HG03439 (cell line): ENCODE results near the gene BATF3.

Experiments used
- ATAC-seq: cut with Tn5 transposase; IDR thresholded peaks from one replicate; pipeline ENCODE4 v1.9.1; 2021; ENCODE audit warnings: mild to moderate bottlenecking, moderate library complexity; ENCODE audit not compliant: unreplicated experiment

Gene BATF3

DNA sequence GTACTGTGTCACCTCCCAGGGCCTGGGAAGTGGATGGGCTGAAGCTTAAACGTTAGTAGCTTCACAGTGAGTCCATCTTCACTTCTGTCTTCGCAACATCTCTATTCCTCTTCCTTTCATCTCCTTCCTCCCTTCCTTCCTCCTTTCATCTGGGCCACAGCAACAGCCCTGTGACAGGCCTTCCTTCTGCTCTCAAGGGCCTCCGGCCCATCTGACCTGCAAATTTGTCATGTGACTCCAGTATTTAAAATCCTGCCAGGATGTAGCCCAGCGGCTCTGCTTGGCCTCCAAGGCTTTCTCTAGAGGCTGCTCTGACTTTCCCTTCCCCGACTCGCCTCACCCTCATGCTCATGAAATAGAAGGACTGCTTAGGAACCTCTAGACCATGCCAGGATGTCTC, 10.9 kb upstream of the BATF3 start:
- ATAC-seq, result no peak

DNA sequence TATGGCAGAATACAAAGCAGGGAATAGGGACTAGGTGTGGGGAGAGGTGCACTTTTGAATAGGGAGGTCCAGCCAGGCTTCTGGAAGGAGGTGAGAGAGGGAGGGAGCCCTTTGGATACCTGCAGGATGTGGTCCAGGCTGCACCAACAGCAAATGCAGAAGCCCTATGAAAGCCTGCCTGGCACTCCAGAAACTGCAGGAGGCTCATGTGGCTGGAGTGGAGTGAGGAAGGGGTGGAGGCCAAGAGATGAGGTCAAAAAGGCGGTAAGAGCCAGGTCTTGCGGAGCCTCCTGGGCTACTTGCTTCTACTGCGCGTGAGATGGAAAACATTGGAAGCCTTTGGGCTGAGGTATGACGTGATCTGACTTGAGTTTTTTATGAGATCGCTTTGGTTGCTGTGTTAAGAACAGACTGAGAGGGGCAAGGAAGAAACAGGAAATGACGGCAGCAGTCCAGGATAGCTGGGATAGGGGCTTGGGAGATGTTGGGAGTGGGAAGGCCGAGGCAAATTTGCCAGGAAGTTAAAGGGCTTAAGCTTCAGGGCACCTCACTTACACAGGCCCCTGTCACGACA, 4.4 kb upstream of the BATF3 start:
- ATAC-seq, result no peak

DNA sequence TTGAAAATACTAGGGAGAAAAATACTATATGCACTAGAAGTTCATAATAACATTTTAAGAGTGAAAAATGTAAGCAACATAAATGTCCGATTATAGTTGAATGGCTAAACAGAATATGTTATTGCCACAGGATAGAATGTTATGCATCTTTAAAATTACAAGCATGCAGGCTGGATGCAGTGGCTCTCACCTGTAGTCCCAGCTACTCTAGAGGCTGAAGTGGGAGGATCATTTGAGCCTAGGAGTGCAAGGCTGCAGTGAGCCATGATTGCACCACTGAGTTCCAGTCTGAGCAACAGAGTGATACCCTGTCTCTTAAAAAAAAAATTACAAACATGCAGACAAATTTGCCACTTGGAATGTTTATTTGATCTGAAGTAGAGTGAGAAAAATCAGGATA, 3.0 kb upstream of the BATF3 start:
- no peak for ATAC-seq

- ATAC-seq, result no peak
Observed at GRCh38 chr1:212701910-212702309, 2.3 kb upstream of the BATF3 start.

GRCh38 chr1:212700892-212701819, 1.5 kb upstream of the BATF3 start:
- ATAC-seq, result no peak

- no peak for ATAC-seq
Observed at GRCh38 chr1:212700223-212700891, 717 bp upstream of the BATF3 start.

DNA sequence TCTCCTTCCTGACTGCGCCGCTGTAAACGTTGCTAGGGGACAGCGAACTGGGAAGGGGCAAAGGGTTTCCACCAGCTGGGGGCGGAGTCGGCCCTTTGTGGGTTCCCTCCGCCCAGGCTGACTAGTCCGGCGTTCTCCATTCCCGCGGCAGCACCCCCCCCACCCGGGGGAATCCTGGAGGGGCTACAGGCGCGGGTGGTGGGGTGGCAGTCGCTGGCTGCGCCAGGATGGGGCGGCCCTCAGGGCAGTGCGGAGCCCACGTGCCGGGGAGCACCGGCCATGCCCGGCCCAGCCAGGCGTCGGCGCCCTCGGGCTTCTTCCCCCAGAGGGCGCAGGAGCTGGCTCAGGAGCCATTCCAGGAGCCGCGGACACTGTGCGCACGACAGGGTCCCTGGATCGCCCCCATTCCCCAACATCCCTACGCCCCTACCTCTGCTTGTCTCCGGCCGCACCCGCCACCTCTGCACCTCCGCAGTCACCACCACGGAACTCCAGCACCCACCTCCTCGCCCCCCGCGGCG, 476 bp downstream of the BATF3 start:
- peak; percentile 55 for ATAC-seq

- ATAC-seq, result peak; percentile 2
Observed at GRCh38 chr1:212698467-212699103, 1.1 kb downstream of the BATF3 start.

DNA sequence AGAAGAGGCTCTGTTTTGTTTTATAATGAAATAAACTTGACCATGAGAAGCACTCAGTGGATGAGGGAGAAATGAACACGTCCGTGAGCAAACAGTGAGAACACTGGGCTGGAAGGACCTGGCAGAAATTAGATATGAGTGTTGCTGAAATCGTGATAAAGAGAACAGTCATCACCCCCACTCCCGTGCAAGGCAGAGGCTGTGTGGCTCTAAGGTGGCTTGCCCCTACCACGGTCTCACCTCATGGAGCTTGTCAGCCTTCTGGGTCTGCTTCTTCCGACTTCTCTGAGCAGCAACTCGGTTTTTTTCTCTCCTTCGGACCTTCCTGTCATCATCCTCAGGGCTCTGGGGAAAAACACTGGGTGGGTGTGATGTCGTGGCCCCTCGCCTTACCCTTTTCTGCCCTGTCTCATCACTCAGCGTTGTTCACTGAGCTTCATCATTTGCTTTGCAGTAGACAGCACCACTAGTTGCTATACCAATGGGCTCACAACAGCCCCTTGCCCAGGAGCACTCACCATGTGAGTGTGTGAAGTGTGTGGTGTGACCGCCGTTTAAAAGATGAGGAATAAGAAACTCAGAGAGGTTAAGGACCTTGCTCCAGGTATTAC, 2.8 kb downstream of the BATF3 start:
- ATAC-seq, result no peak

DNA sequence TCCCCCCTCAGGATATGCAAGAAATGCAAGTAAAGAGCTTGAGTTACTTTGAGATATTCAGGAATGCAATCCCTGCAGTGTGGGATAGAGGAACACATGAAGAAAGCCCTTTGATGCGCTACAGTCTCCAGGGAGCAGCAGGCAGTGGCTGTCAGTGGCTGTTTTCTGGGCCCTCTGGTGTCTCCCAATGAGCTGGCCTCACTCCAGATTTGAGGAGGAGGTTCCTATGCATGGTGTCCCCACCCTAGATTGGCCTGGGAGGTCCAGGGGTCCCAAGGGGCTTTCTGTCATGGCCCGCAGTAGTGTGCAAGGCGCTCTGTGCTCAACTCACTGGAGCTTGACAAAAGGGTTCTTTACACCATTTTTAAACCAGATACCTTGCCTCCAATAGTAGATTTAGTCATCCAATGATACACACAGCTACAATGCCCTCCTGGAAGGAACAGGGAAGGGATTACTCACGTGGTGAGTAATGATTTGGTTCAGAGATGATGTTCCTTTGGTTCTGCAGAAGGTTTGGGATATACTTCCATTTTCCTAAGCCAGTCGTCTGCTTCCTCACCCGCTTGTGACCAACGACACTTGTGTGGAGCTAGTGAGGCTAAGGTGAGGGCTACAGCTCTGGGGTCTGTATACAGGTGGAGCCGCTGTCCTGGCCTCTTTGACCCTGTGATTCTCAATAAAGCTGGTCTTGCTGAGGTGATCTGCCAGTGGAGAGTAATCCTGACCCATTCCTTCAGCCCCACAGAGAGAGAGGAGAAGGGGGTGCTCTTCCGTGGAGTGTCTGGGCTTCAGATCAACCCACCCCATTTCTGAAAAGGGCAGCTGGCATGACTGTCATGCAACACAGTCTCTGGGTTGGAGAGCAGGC, 6.6 kb downstream of the BATF3 start:
- ATAC-seq, result no peak

DNA sequence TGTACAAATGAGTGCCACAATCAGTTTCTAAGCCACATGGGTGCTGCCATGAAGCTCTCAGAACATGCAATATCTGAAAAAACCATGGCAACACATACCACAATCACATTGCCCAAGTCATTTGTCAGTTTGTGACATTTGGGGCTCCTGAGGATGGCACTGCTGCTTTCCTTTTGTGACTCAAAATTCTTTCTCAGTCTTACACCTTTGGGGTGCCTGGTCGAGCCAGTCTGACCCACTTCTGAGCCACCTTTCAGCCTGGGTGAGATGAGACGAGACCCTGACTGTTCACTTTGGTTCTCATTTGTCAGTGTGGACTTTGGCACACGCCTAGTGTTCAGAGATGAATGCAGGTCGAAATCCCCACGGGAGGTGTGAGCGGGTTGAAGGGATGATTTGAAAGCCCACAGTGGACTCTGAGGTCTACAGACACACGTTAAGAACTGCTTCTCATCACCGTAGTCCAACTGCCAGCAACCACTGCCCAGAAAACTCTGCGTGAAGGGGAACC, 8.0 kb downstream of the BATF3 start:
- ATAC-seq, result peak; percentile 51

DNA sequence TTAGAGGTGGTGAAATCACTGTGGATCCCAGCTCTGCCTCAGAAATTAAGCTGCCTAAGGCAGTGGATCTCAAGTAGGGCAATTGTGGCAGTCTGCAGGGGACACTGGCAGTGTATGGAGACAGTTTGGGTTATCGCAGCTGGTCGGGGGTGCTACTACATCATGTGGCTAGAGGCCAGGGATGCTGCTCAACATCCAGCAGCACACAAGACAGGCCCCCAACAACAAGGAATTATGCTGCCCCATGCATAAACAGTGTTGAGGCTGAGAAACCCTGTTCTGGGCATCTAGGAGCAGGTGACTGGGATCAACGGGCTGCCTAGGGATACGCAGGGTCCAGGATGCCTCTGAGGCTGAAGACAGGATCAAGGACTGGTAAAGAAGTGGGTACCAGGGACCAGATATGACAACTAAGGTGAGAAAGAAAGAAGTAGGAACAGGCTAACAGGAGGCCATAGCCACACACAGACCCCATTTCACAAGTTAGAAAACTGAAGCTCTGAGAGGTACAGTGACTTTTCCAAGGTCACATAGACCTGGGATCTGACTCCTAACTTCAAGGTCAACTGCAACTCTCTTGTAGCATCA, 8.7 kb downstream of the BATF3 start:
- no peak for ATAC-seq

DNA sequence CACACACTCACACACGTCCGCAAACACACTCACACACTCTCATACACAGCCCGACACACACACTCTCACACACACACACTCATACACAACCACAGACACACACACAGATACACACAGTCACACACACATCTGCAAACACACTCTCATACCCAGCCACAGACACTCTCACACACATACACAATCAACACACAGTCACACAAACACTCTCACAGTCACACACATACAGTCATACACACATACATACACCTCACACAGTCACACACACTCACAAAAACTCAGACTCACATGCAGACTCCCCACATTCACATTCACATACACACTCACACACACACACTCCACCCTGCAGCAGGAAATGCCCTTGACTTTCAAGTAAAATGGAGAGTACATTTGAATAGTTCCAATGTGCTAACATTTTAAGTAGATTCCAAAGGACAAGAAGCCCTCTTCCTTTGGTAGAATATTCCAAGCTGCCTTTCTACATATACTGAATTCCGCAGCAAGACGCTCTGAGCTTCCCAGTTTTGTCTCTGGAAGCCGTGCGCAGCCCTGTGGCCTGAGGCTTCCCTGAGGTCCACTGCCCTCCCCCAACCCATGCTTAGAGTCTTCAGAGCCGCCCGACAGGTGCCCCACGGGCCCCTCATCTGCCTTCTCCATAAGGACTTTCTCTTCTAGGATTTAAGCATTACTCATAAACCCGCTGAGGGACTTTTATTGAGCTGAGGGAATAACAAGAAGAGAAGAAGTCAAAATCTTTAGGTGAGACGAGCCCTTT, 9.7 kb downstream of the BATF3 start:
- ATAC-seq, result no peak

DNA sequence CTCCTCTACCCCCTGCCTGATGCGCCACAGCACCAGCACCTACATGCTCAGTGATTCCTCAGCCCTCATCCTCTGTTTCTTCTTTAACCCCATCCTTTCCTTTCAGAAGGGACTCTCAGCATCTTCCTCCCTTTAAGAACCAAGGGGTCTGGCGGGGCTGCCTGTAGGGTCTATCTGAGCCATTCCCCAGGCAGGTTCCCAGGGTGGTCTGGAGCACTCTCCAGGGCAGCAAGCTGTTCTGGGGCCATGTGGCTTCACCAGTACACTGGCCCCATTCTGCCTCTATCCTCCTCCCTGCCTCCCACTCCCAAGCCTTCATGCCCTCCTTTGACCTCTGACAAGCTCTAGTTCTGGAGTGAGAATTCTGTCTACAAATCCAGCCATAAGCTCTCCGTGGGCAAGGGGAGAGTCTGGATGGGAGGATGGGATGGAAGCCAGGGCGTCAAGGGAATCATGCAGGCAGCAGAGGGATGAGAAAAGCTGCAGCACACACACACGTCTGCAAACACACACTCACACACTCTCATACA, 10.4 kb downstream of the BATF3 start:
- no peak for ATAC-seq

DNA sequence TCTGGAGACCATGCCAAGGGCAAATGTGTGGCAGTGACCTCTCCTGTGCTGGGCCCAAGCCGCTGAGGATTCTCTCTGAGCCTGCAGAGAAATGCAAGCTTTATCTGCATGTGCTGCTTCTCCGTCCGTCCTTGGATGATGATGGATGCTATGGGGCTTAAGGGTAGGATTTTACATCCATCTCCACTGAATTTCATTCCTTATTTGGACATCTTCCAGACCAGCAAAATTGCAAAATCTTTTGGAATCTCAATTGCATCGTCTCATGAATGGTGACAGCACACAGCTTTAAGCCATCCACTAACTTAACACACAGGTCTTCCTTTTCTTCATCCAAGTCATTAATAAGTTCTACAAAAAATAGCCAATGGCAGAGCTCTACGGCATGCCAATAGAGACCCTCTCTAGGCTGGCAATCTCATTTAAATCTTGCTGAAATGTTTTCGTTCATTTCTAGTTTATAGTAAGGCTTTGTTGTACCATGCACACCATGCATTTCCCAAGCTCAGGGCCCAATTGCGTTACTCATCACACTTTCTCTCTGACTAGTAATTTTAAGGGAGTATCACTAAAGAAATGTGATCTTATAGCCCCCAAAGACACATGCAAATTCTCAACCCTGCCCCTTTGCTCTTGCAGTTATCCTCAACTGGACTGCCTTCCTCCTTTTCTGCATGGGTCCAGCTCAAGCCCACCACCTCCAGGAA, 11.1 kb downstream of the BATF3 start:
- no peak for ATAC-seq

GRCh38 chr1:212687811-212688210, 11.8 kb downstream of the BATF3 start:
- no peak for ATAC-seq

- no peak for ATAC-seq
Observed at GRCh38 chr1:212686591-212686990, 13.0 kb downstream of the BATF3 start.

- no peak for ATAC-seq
Observed at GRCh38 chr1:212686069-212686468, 13.6 kb downstream of the BATF3 start.
